Measurements from ENCODE around the gene CALN1. TPM values are rescaled to one million over a fixed set of nuclear protein-coding genes. Genes with fewer than 3 reads are reported as not detected.

CALN1 gene
- total RNA-seq, 1 donor from 2014 or later, result not detected

DNA sequence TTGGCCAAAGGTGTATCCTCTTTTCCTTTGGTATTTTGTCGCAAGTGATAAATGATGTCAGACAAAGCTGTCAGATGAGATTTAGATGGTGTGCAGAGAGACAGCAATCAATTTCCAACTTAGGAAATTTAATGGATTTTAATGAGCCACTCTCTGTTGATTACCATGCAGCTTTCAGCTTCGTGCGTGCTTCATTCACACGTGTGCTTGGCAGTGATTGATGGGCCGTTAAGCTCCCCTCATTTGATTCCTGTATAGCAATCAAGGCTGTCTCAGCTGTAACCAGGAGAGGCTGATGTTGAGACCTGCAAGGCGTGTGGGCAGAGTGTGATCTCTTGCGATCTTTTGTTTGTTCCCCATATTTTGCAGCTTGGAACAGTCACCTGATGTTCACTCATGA, 439.6 kb downstream of the CALN1 start:
- Histone ChIP-seq H3K36me3 (ENCODE audit: control insufficient read depth, insufficient read depth, low read length) (no peaks in the 10 kb centered on the region), H3K27me3 (ENCODE audit: control insufficient read depth, insufficient read depth, low read length) (no peaks in the 10 kb centered on the region), H3K4me3 (ENCODE audit: low read depth, low read length) (no peak overlapping the region)
- no peak for DNase-seq (ENCODE audit: low read depth)
- no peak for FAIRE-seq
- TF ChIP-seq, protein P1, sequence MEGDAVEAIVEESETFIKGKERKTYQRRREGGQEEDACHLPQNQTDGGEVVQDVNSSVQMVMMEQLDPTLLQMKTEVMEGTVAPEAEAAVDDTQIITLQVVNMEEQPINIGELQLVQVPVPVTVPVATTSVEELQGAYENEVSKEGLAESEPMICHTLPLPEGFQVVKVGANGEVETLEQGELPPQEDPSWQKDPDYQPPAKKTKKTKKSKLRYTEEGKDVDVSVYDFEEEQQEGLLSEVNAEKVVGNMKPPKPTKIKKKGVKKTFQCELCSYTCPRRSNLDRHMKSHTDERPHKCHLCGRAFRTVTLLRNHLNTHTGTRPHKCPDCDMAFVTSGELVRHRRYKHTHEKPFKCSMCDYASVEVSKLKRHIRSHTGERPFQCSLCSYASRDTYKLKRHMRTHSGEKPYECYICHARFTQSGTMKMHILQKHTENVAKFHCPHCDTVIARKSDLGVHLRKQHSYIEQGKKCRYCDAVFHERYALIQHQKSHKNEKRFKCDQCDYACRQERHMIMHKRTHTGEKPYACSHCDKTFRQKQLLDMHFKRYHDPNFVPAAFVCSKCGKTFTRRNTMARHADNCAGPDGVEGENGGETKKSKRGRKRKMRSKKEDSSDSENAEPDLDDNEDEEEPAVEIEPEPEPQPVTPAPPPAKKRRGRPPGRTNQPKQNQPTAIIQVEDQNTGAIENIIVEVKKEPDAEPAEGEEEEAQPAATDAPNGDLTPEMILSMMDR (IDR thresholded peaks at IDR 0.05; ENCODE audit: insufficient read depth, low read length, severe bottlenecking), result no peak

DNA sequence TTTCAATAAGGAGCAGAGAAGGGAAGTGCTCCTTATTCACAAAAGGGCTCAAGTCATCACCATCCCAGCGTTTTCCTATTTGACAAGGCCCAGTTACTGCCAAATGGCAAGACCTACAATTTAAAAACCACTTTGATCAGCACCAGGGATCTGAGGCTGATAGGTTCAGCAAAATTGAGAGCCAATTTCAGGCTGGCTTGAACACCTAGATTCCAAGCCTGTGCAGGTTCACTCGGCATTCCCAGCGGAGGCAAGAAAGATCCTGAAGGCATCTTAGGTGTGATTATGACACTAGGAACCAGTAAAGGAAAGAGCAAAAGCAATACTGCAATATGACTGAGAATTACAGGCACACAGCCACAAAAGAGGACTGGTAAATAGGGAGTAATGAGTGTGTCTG, 441.4 kb downstream of the CALN1 start:
- TF ChIP-seq, protein P1 (IDR thresholded peaks at IDR 0.05; ENCODE audit: insufficient read depth, low read length, severe bottlenecking), result no peak
- Histone ChIP-seq H3K4me3 (ENCODE audit: low read depth, low read length) (no peak overlapping the region), H3K36me3 (ENCODE audit: control insufficient read depth, insufficient read depth, low read length) (no peaks in the 10 kb centered on the region), H3K27me3 (ENCODE audit: control insufficient read depth, insufficient read depth, low read length) (no peaks in the 10 kb centered on the region)
- FAIRE-seq (peak; percentile 7), DNase-seq (ENCODE audit: low read depth) (no peak)

GRCh38 chr7:71962636-71963035, 449.5 kb downstream of the CALN1 start:
- DNase-seq (ENCODE audit: low read depth) (no peak), FAIRE-seq (no peak)
- Histone ChIP-seq H3K27me3 (ENCODE audit: control insufficient read depth, insufficient read depth, low read length) (no peaks in the 10 kb centered on the region), H3K36me3 (ENCODE audit: control insufficient read depth, insufficient read depth, low read length) (no peaks in the 10 kb centered on the region), H3K4me3 (ENCODE audit: low read depth, low read length) (no peak overlapping the region)
- TF ChIP-seq, protein P1 (IDR thresholded peaks at IDR 0.05; ENCODE audit: insufficient read depth, low read length, severe bottlenecking), result no peak

DNA sequence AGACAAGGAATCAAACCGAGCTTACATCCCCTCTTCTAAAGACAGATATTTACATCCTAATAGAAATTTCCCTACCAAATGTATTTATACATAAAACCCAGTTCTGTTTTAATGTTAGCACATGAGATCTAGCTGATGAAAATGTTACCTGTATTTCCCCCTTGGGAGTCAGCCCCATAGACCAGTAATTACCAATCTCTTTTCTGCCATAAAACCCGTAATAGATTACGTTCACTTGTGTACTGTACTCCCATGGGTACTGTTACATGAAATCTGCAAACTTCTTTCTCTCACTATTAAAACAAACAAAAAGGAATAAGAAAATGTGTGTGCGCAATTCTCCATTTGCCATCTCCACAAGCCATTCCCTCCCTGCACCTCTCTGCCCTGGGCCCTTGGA, 450.9 kb downstream of the CALN1 start:
- Histone ChIP-seq H3K27me3 (ENCODE audit: control insufficient read depth, insufficient read depth, low read length) (no peaks in the 10 kb centered on the region), H3K36me3 (ENCODE audit: control insufficient read depth, insufficient read depth, low read length) (no peaks in the 10 kb centered on the region), H3K4me3 (ENCODE audit: low read depth, low read length) (no peak overlapping the region)
- TF ChIP-seq, protein P1 (IDR thresholded peaks at IDR 0.05; ENCODE audit: insufficient read depth, low read length, severe bottlenecking), result no peak
- FAIRE-seq (no peak), DNase-seq (ENCODE audit: low read depth) (no peak)

DNA sequence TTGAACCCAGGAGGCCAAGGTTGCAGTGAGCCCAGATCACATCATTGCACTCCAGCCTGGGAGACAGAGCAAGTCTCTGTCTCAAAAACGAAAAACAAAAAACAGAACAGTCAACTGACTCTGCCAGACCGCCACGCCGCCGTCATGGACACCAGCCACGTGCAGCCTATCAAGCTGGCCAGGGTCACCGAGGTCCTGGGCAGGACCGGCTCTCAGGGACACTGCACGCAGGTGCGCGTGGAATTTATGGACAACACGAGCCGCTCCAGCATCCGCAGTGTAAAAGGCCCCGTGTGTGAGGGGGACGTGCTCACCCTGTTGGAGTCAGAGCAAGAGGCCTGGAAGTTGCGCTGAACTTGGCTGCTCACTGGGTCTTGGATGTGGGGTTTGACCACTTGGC, 470.0 kb downstream of the CALN1 start:
- H3K27me3 ChIP-seq (ENCODE audit: control insufficient read depth, insufficient read depth, low read length), result no peaks in the 10 kb centered on the region
- no peak overlapping the region for H3K4me3 ChIP-seq (ENCODE audit: low read depth, low read length)
- DNase-seq (ENCODE audit: low read depth) (no peak), FAIRE-seq (no peak)
- no peaks in the 10 kb centered on the region for H3K36me3 ChIP-seq (ENCODE audit: control insufficient read depth, insufficient read depth, low read length)
- TF ChIP-seq, protein P1 (IDR thresholded peaks at IDR 0.05; ENCODE audit: insufficient read depth, low read length, severe bottlenecking), result no peak

DNA sequence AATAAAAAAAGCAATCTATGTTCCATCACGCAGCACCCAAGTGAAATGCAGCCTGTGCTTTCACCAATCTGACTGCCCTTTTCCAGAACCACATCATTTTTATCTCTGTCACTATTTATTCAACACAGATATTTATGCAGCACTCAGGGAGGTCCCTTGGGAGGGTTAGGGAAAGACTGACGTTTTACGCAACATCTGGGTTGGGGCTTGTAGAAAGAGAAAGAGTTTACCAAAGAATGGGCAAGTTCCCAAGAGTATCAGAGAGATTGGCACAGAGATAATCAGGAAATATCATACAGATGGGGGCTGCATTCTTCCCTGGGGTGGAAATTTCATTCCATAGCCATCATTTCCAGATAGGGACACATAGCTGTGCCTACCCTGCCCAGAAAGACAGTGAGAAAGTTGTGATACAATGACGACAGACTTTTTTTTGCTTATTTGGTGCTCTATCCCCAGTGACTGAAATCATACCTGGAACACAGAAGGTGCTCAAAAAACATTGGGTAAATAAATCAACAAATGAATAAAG, 474.2 kb downstream of the CALN1 start:
- TF ChIP-seq, protein P1 (IDR thresholded peaks at IDR 0.05; ENCODE audit: insufficient read depth, low read length, severe bottlenecking), result no peak
- H3K4me3 ChIP-seq (ENCODE audit: low read depth, low read length), result no peak overlapping the region
- H3K36me3 ChIP-seq (ENCODE audit: control insufficient read depth, insufficient read depth, low read length), result no peaks in the 10 kb centered on the region
- no peaks in the 10 kb centered on the region for H3K27me3 ChIP-seq (ENCODE audit: control insufficient read depth, insufficient read depth, low read length)
- no peak for FAIRE-seq
- no peak for DNase-seq (ENCODE audit: low read depth)
